Heart right ventricle (tissue), 16 donors: ENCODE data around the gene FGF6. TPM values are rescaled to one million over a fixed set of nuclear protein-coding genes. Genes with fewer than 3 reads are reported as not detected.

ENCODE experiments used
- ATAC-seq, 8 donors: fragments of 200-7000 bp; cut with Tn5 transposase; one replicate each; pipeline ENCODE4 v1.9.1; 2020; ENCODE audit warnings: mild to moderate bottlenecking in 8 of 8, moderate library complexity in 8 of 8, moderate number of reproducible peaks in 1 of 8
- DNase-seq, 2 donors: peaks; one replicate each; pipeline ENCODE4 v3.0.0-alpha.2; 2020
- H3K27ac ChIP-seq, 10 donors: fragments of 200-600 bp; sonication (generic) in 2 of 10; one replicate each; pipeline versions ENCODE4 v1.5.0 to v1.8.0; 2020 to 2022; ENCODE audit warnings: mild to moderate bottlenecking in 3 of 10
- H3K27me3 ChIP-seq, 7 donors: fragments of 200-600 bp; one replicate each; pipeline ENCODE4 v1.8.0; 2021 to 2022; ENCODE audit warnings: mild to moderate bottlenecking in 2 of 7
- H3K36me3 ChIP-seq, 9 donors: fragments of 200-600 bp; sonication (generic) in 1 of 9; one replicate each; pipeline versions ENCODE4 v1.5.0 to v1.8.0; 2020 to 2022; ENCODE audit warnings: mild to moderate bottlenecking in 2 of 9
- H3K4me1 ChIP-seq, 9 donors: fragments of 200-600 bp; sonication (generic) in 1 of 9; one replicate each; pipeline versions ENCODE4 v1.5.0 to v1.8.0; 2020 to 2022; ENCODE audit warnings: mild to moderate bottlenecking in 4 of 9
- H3K4me3 ChIP-seq, 10 donors: fragments of 200-600 bp; sonication (generic) in 2 of 10; one replicate each; pipeline versions ENCODE4 v1.5.0 to v1.8.0; 2020 to 2022; ENCODE audit warnings: mild to moderate bottlenecking in 7 of 10, moderate library complexity in 2 of 10
- H3K9me3 ChIP-seq, 11 donors: fragments of 200-600 bp in 10 of 11; sonication (generic) in 2 of 11; one replicate each; pipeline versions ENCODE4 v1.5.0 to v1.8.0; 2013 to 2022; ENCODE audit warnings: mild to moderate bottlenecking in 2 of 11, control low read depth in 1 of 11, moderate library complexity in 1 of 11
- CTCF ChIP-seq, 9 donors: fragments of 200-600 bp; sonication (generic) in 2 of 9; IDR thresholded peaks; one replicate each; pipeline versions ENCODE4 v1.5.0 to v1.8.0; 2021 to 2022; ENCODE audit warnings: antibody characterized with exemption in 9 of 9, mild to moderate bottlenecking in 5 of 9, moderate library complexity in 1 of 9
- WGBS, 2 donors: extraction: QIAGEN DNeasy Blood & Tissue Kit; methylation state at CpG; one replicate each; pipeline ENCODE4 v1.1.7; 2013; ENCODE audit warnings: inconsistent platforms in 1 of 2; 5-methylcytosine and 5-hydroxymethylcytosine counted together
- intact Hi-C, 10 donors: fragments of 100-400 bp; cut with DNase I; formaldehyde crosslinking; loops; one replicate each; pipeline versions ENCODE4 v1.11.1 to v1.14.2; 2022
- polyA plus RNA-seq, 2 donors: library from polyadenylated mRNA; stranded (reverse); fragments of 200-250 nt; gene quantifications; one replicate each; pipeline ENCODE4 v1.2.3, GENCODE V29; 2013
- total RNA-seq, 10 donors: library from RNA; stranded (reverse); fragmentation: NEBNext Ultra II Directional in 3 of 10; extraction: Animal tissue kit (Norgen Biotek cat#: 25700) in 3 of 10; gene quantifications; one replicate each; pipeline versions ENCODE4 v1.2.1 to v1.2.4, GENCODE V29; 2021 to 2023
- donor health status: Arrhythmogenic right ventricular cardiomyopathy.
- donor health status: ischemic (EF 13 %, LVEDD 7.1; RV severe dilation, severe dysfunction).
- donor health status: healthy with polysubstance abuse.
- donor health status: DM: no; HTN: yes; CAD: no.
- donor health status: DM: no; HTN: no; CAD: no.
- donor health status: ischemic (EF 25% LVEDD 6.9; RV normal size, moderate dysfunction).
- donor health status: ischemic (EF 25% LVEDD 5.7; RV mildly dilated, moderate dysfunction).
- donor health status: healthy.
- donor health status: DM: yes; HTN: yes; CAD: no.
- donor health status: Ischemic cardiomyopathy.
- donor health status: ischemic (EF 35%, LVEDD 5.7; RV mildly dilated, moderate dysfunction).
- donor health status: nonischemic (EF 11% LVEDD 7.7; RV severe dilation, severe dysfunction).
- donor health status: DM: yes; HTN: yes; CAD: no.
- donor health status: PGD.
- donor health status: ischemic (EF 29% LVEDD 5.4; RV normal size, mild dysfunction).
- donor health status: nonischemic (EF 23%, LVEDD 6.1; RV moderate dilation, normal function).

The FGF6 gene
- total and polyA plus RNA-seq, 12 donors: not detected

- no peak for DNase-seq
- ATAC-seq: no peak
- no peak for TF ChIP-seq CTCF (IDR thresholded peaks at IDR 0.05)
- no peaks in the 10 kb centered on the region for H3K4me1 ChIP-seq
- WGBS, 2 donors: 85 to 93% methylated on average over 2 of the region's 2 CpGs
- peaks cover 0 to 24% (median 7%) of the 10 kb centered on the region in 11 donors for H3K9me3 ChIP-seq
- peaks cover 0 to 31% (median 0%) of the 10 kb centered on the region in 7 donors for H3K27me3 ChIP-seq
- H3K27ac ChIP-seq: no peak overlapping the region
- intact Hi-C loops: no loop called here
- no peaks in the 10 kb centered on the region for H3K36me3 ChIP-seq
- no peak overlapping the region for H3K4me3 ChIP-seq
Measured at GRCh38 chr12:4477129-4477528, 31.5 kb upstream of the FGF6 start.

DNA sequence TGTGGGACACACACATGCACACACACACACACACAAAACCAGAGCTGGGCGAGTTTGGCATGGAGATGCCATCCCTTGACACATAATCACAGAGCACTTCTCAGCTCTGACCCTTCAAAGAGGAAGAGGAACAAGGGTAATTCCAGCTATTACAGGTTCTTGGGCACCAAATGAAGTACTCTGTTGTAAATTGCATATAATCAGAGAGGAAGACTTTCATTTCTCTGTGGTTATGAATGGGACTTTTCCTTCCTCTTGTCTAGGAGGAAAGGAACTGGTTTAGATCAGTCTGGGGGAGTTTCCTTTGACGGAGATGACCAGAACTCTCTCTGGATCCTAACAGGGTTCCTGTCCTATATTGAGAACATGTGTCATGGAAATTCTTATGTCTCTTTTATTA is 26.4 kb upstream of the FGF6 start:
- no peaks in the 10 kb centered on the region for H3K9me3 ChIP-seq
- intact Hi-C loops: no loop called here
- ATAC-seq: peak in 1 of 8 donors; percentile 17

DNA sequence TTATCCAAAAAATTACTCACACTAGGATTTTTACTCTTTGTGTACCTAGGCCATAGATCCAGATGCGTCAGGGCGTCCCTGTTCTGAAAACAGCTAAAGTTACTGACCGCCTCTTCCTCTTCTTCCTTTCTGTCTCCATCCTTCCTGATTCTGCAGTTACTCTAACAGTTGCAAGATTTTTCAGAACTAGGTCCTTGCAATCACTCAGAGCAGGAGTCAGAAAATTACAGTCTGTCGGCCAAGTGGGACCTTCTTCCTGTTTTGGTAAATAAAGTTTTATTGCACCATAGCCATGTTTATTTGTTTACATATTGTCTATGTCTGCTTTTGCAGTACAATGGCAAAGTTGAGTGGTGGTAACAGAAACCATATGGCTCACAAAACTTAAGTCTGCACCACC is 25.6 kb upstream of the FGF6 start:
- Histone ChIP-seq H3K4me3 (no peak overlapping the region), H3K36me3 (no peaks in the 10 kb centered on the region), H3K4me1 (no peaks in the 10 kb centered on the region), H3K27ac (no peak overlapping the region), H3K9me3 (no peaks in the 10 kb centered on the region), H3K27me3 (peaks cover 0 to 24% (median 0%) of the 10 kb centered on the region in 7 donors)
- 68 to 89% methylated on average over 4 of the region's 4 CpGs for WGBS, 2 donors
- no peak for TF ChIP-seq CTCF (IDR thresholded peaks at IDR 0.05)
- DNase-seq (no peak), ATAC-seq (no peak)
- intact Hi-C loops: no loop called here

More for the DNA sequence above, 26.4 kb upstream of the FGF6 start:
- 57 to 63% methylated on average over 2 of the region's 2 CpGs for WGBS, 2 donors
- Histone ChIP-seq H3K27ac (no peak overlapping the region), H3K4me1 (no peaks in the 10 kb centered on the region), H3K27me3 (peaks cover 0 to 31% (median 0%) of the 10 kb centered on the region in 7 donors), H3K36me3 (no peaks in the 10 kb centered on the region), H3K4me3 (no peak overlapping the region)
- no peak for DNase-seq
- TF ChIP-seq CTCF (IDR thresholded peaks at IDR 0.05): no peak

- intact Hi-C loops: no loop called here
Measured at GRCh38 chr12:4468994-4469393, 23.4 kb upstream of the FGF6 start.

More at GRCh38 chr12:4468994-4469393, 23.4 kb upstream of the FGF6 start:
- no peak for DNase-seq
- no peak for ATAC-seq
- H3K4me1 ChIP-seq: no peaks in the 10 kb centered on the region
- no peaks in the 10 kb centered on the region for H3K36me3 ChIP-seq
- TF ChIP-seq CTCF (IDR thresholded peaks at IDR 0.05): no peak
- no peak overlapping the region for H3K4me3 ChIP-seq
- peaks cover 0 to 12% (median 0%) of the 10 kb centered on the region in 7 donors for H3K27me3 ChIP-seq
- H3K27ac ChIP-seq: no peak overlapping the region
- H3K9me3 ChIP-seq: no peaks in the 10 kb centered on the region
